Measurements from ENCODE around the gene RPGRIP1. TPM values are rescaled to one million over a fixed set of nuclear protein-coding genes. Genes with fewer than 3 reads are reported as not detected.

The RPGRIP1 gene
- total RNA-seq, 1 experiment from 2014 or later = 0.07 TPM

GRCh38 chr14:21240417-21240816 is 39.5 kb upstream of the RPGRIP1 start:
- Mint-ChIP-seq H3K4me3 (no peak overlapping the region), H3K4me1 (peaks cover 8 to 38% of the 10 kb centered on the region in 2 experiments), H3K36me3 (ENCODE audit: insufficient read depth in 1 of 3, low read depth in 3 of 3) (peaks cover 20 to 78% (median 69%) of the 10 kb centered on the region in 3 experiments), H3K27ac (peak overlapping the region in 2 of 3 experiments; percentile 6 to 20; a peak in 1 of 7 replicates), H3K27me3 (ENCODE audit: low read depth) (no peaks in the 10 kb centered on the region; the same call in 1 of the 2 replicates), H3K9me3 (no peaks in the 10 kb centered on the region)
- no peak overlapping the region for H4K5ac ChIP-seq (ENCODE audit: insufficient read length, low read depth, low read length)
- H2AK5ac ChIP-seq (ENCODE audit: insufficient read length, low read length) = no peak overlapping the region
- no peak overlapping the region for H3K4me2 ChIP-seq (ENCODE audit: insufficient read depth, insufficient read length, low read length)
- no peak overlapping the region for H4K8ac ChIP-seq (replicated peaks; ENCODE audit: insufficient read length, low read depth, low read length)
- no peak overlapping the region for H4K91ac ChIP-seq (ENCODE audit: insufficient read length, low read depth, low read length)
- H3K23ac ChIP-seq (ENCODE audit: insufficient read length, low read depth, low read length) = no peak overlapping the region
- H3K27me3 ChIP-seq (ENCODE audit: insufficient read depth, low read length) = no peaks in the 10 kb centered on the region
- WGBS (ENCODE audit: extremely low coverage, insufficient read length, low lambda C conversion rate) = no CpG with 5 or more reads among the region's 2 CpGs
- no peak overlapping the region for H3K18ac ChIP-seq (ENCODE audit: insufficient read length, low read depth, low read length)
- H3K23me2 ChIP-seq (ENCODE audit: insufficient read length, low read depth, low read length, poor library complexity, severe bottlenecking) = no peaks in the 10 kb centered on the region
- H3K27ac ChIP-seq (ENCODE audit: insufficient read length, low read depth, low read length) = no peak overlapping the region
- no peaks in the 10 kb centered on the region for H4K20me1 ChIP-seq (ENCODE audit: control insufficient read depth, insufficient read depth, insufficient read length)
- no peak for DNase-seq
- H3K79me1 ChIP-seq (ENCODE audit: insufficient read depth, low read depth, low read length, poor library complexity, severe bottlenecking) = peaks cover 3% of the 10 kb centered on the region
- H2AFZ ChIP-seq (ENCODE audit: low read length) = no peak overlapping the region
- no peak overlapping the region for H3K56ac ChIP-seq (ENCODE audit: insufficient read length, low read depth, low read length)
- no peak overlapping the region for H2BK120ac ChIP-seq (ENCODE audit: low read depth, low read length, poor library complexity, severe bottlenecking)
- no peak overlapping the region for H3K14ac ChIP-seq (ENCODE audit: insufficient read depth, low read length)
- peaks cover 77% of the 10 kb centered on the region; the same call in 1 of the 2 replicates for H3K79me2 ChIP-seq (ENCODE audit: insufficient read depth, low read length)
- H3T11ph ChIP-seq (ENCODE audit: low read length) = no peak overlapping the region
- no peaks in the 10 kb centered on the region for H3K9me3 ChIP-seq (ENCODE audit: control insufficient read depth, low read depth, low read length)
- no peak overlapping the region for H2BK12ac ChIP-seq (ENCODE audit: insufficient read length, low read depth, low read length)
- no peak overlapping the region for H2BK15ac ChIP-seq (ENCODE audit: low read depth, low read length)
- no peak for TF ChIP-seq CTCF (conservative IDR thresholded peaks at IDR 0.05)
- H2BK20ac ChIP-seq (ENCODE audit: low read depth, low read length, poor library complexity, severe bottlenecking) = no peak overlapping the region
- H2BK5ac ChIP-seq (ENCODE audit: insufficient read length, low read length) = no peak overlapping the region
- no peak overlapping the region for H3K9ac ChIP-seq (ENCODE audit: extremely low read depth, insufficient read length, low read length)
- no peak overlapping the region for H3K4ac ChIP-seq (ENCODE audit: low read depth, low read length)
- H3K4me1 ChIP-seq (ENCODE audit: insufficient read depth, low read length) = no peaks in the 10 kb centered on the region
